HCT116 (cell line): ENCODE results near the gene UCKL1. TPM values are rescaled to one million over a fixed set of nuclear protein-coding genes. Genes with fewer than 3 reads are reported as not detected.

Experiments
- ATAC-seq: fragments of 200-7000 bp; cut with Tn5 transposase; 2 replicates; pipeline ENCODE4 v1.9.1; 2020; ENCODE audit warnings: mild to moderate bottlenecking, moderate library complexity
- BruUV-seq: library from RNA; stranded (reverse); fragments of 400-500 nt; replicated peaks from 2 replicates; lab custom pipeline; 2021; lab: Mats Ljungman, UMichigan
- CTCF ChIA-PET: fragments of 300-600 bp; sonication (Branson Sonifier 250); formaldehyde crosslinking; loops from one replicate; lab custom pipeline; 2021; ENCODE audit warnings: antibody characterized with exemption; lab: Charles Lee
- POLR2A ChIA-PET: fragments of 300-600, 350-600 bp; sonication (Branson Sonifier 250); formaldehyde crosslinking; loops from one replicate; lab custom pipeline; 2021; ENCODE audit warnings: antibody characterized with exemption; lab: Charles Lee
- RAD21 ChIA-PET, 2 experiments: fragments of 300-600 bp; sonication (Branson Sonifier 250); formaldehyde crosslinking; loops; one replicate each; lab custom pipeline; 2023; ENCODE audit warnings: low total read pairs in 2 of 2; ENCODE audit not compliant: uncharacterized antibody in 2 of 2, unreplicated experiment in 2 of 2, low non-redundant PET in 1 of 2; lab: Charles Lee
- DNase-seq: peaks from one replicate; pipeline ENCODE4 v3.0.0-alpha.2; 2010; ENCODE audit warnings: low read depth, low spot score
- H2AFZ ChIP-seq: fragments of 200-600 bp; shearing (Covaris generic), sonication (generic); 2 replicates; pipeline ENCODE4 v1.6.1; 2017; ENCODE audit warnings: low read depth, mixed run types, mixed read lengths, antibody characterized with exemption, low read length; ENCODE audit not compliant: poor library complexity, severe bottlenecking
- H3K27ac ChIP-seq: 2 replicates; pipeline ENCODE4 v1.5.1; 2012; ENCODE audit warnings: low read depth, low read length
- H3K27me3 ChIP-seq: fragments of 200-600 bp; sonication (generic); 2 replicates; pipeline ENCODE4 v1.6.1; 2016; ENCODE audit warnings: mixed run types, low read length, mixed read lengths; ENCODE audit not compliant: insufficient read depth
- H3K36me3 ChIP-seq, 2 experiments: fragments of 200-500 bp in 1 of 2; fragments of 200-600 bp in 1 of 2; sonication (Bioruptor generic) in 1 of 2; sonication (generic) in 1 of 2; 2 replicates each; pipeline versions ENCODE4 v1.5.1 to v1.6.1; 2014 to 2016; ENCODE audit warnings: low read length in 2 of 2, inconsistent platforms in 1 of 2, mixed read lengths in 1 of 2, mixed run types in 1 of 2; ENCODE audit not compliant: insufficient read depth in 2 of 2, control insufficient read depth in 1 of 2
- H3K4me1 ChIP-seq, 2 experiments: fragments of 200-600 bp in 1 of 2; sonication (generic) in 1 of 2; 2 replicates each; pipeline versions ENCODE4 v1.5.1 to v1.6.1; 2012 to 2017; ENCODE audit warnings: low read length in 2 of 2, inconsistent platforms in 1 of 2, mild to moderate bottlenecking in 1 of 2, mixed read lengths in 1 of 2, mixed run types in 1 of 2, moderate library complexity in 1 of 2; ENCODE audit not compliant: insufficient read depth in 2 of 2, control insufficient read depth in 1 of 2
- H3K4me2 ChIP-seq: fragments of 200-600 bp; sonication (generic); 2 replicates; pipeline ENCODE4 v1.6.1; 2017; ENCODE audit warnings: mixed run types, low read length, mixed read lengths
- H3K4me3 ChIP-seq, 2 experiments: fragments of 200-600 bp in 1 of 2; sonication (generic) in 1 of 2; replicated peaks in 1 of 2; 2 replicates each; pipeline ENCODE4 v1.5.1; 2011 to 2016; ENCODE audit warnings: low read length in 2 of 2, control low read depth in 1 of 2, low read depth in 1 of 2, mild to moderate bottlenecking in 1 of 2, mixed read lengths in 1 of 2, mixed run types in 1 of 2
- H3K79me2 ChIP-seq: fragments of 200-600 bp; sonication (generic); 2 replicates; pipeline ENCODE4 v1.6.1; 2017; ENCODE audit warnings: mild to moderate bottlenecking, mixed run types, low read length, moderate library complexity, mixed read lengths; ENCODE audit not compliant: insufficient read depth
- H3K9ac ChIP-seq: fragments of 200-600 bp; sonication (generic); 2 replicates; pipeline ENCODE4 v1.6.1; 2016; ENCODE audit warnings: low read length, mixed read lengths
- H3K9me2 ChIP-seq: fragments of 200-600 bp; sonication (generic), shearing (Covaris generic); 2 replicates; pipeline ENCODE4 v1.6.1; 2017; ENCODE audit warnings: mixed run types, mild to moderate bottlenecking, moderate library complexity; ENCODE audit not compliant: insufficient read depth
- H3K9me3 ChIP-seq, 2 experiments: fragments of 200-500 bp in 1 of 2; fragments of 200-600 bp in 1 of 2; sonication (Bioruptor generic) in 1 of 2; sonication (generic) in 1 of 2; 2 replicates each; pipeline ENCODE4 v1.6.1; 2014 to 2017; ENCODE audit warnings: low read length in 2 of 2, mixed read lengths in 2 of 2, inconsistent platforms in 1 of 2, low read depth in 1 of 2, mild to moderate bottlenecking in 1 of 2, mixed run types in 1 of 2, moderate library complexity in 1 of 2; ENCODE audit not compliant: control insufficient read depth in 1 of 2, insufficient read depth in 1 of 2
- H4K20me1 ChIP-seq: fragments of 200-600 bp; sonication (generic), shearing (Covaris generic); 2 replicates; pipeline ENCODE4 v1.6.1; 2017; ENCODE audit warnings: mixed run types, mild to moderate bottlenecking, moderate library complexity; ENCODE audit not compliant: insufficient read depth
- CBX3 ChIP-seq: IDR thresholded peaks from 2 replicates; pipeline ENCODE4 v1.6.1; 2012; ENCODE audit warnings: low read depth
- CTCF ChIP-seq, 3 experiments: fragments of 200-600 bp in 1 of 3; sonication (generic) in 1 of 3; IDR thresholded peaks in 2 of 3; conservative IDR thresholded peaks in 1 of 3; 2 replicates each; pipeline ENCODE4 v1.5.1; 2012 to 2017; ENCODE audit warnings: low read depth in 2 of 3, low read length in 2 of 3, antibody characterized with exemption in 1 of 3, borderline replicate concordance in 1 of 3, control low read depth in 1 of 3, mild to moderate bottlenecking in 1 of 3, mixed read lengths in 1 of 3, mixed run types in 1 of 3, moderate library complexity in 1 of 3; ENCODE audit not compliant: insufficient read depth in 1 of 3
- EGR1 ChIP-seq: IDR thresholded peaks from 2 replicates; pipeline ENCODE4 v1.6.1; 2012; ENCODE audit warnings: low read depth
- ELF1 ChIP-seq: IDR thresholded peaks from 2 replicates; pipeline ENCODE4 v1.6.1; 2012; ENCODE audit warnings: low read depth, borderline replicate concordance
- EZH2phosphoT487 ChIP-seq: fragments of 200-600 bp; IDR thresholded peaks from 2 replicates; pipeline ENCODE4 v1.6.1; 2018; ENCODE audit warnings: antibody characterized with exemption, borderline replicate concordance
- FOSL1 ChIP-seq: IDR thresholded peaks from 2 replicates; pipeline ENCODE4 v1.6.1; 2012; ENCODE audit warnings: low read depth
- JUND ChIP-seq: IDR thresholded peaks from 2 replicates; pipeline ENCODE4 v1.6.1; 2012
- POLR2A ChIP-seq: IDR thresholded peaks from 2 replicates; pipeline ENCODE4 v1.7.0; 2011; ENCODE audit warnings: borderline replicate concordance; ENCODE audit not compliant: insufficient read depth, insufficient read length; ENCODE audit errors: extremely low read depth
- POLR2AphosphoS5 ChIP-seq: IDR thresholded peaks from 2 replicates; pipeline ENCODE4 v1.6.1; 2011; ENCODE audit warnings: mild to moderate bottlenecking, low read depth, low read length, moderate library complexity
- RAD21 ChIP-seq: IDR thresholded peaks from 2 replicates; pipeline ENCODE4 v1.6.1; 2012; ENCODE audit warnings: low read depth, mild to moderate bottlenecking
- SIN3A ChIP-seq: IDR thresholded peaks from 2 replicates; pipeline ENCODE4 v1.6.1; 2012; ENCODE audit warnings: low read depth
- SP1 ChIP-seq: IDR thresholded peaks from 2 replicates; pipeline ENCODE4 v1.6.1; 2012; ENCODE audit warnings: low read depth
- SRF ChIP-seq: IDR thresholded peaks from 2 replicates; pipeline ENCODE4 v1.6.1; 2012; ENCODE audit warnings: low read depth
- YY1 ChIP-seq: IDR thresholded peaks from 2 replicates; pipeline ENCODE4 v1.6.1; 2011; ENCODE audit warnings: low read length, low read depth, moderate library complexity, mild to moderate bottlenecking; ENCODE audit not compliant: insufficient replicate concordance; ENCODE audit errors: extremely low read depth
- ZFX ChIP-seq: fragments of 450-650 bp; IDR thresholded peaks from 2 replicates; pipeline ENCODE4 v1.6.1; 2017
- ZNF274 ChIP-seq: fragments of 200-500 bp; sonication (Bioruptor generic); IDR thresholded peaks from 2 replicates; pipeline ENCODE4 v1.6.1; 2014; ENCODE audit warnings: mild to moderate bottlenecking, low read depth, low read length, inconsistent platforms
- intact Hi-C: fragments of 100-400 bp; cut with micrococcal nuclease; formaldehyde crosslinking; loops from 2 replicates; pipeline ENCODE4 v1.10.0; 2022
- total RNA-seq: library from RNA; stranded (reverse); gene quantifications from one replicate; pipeline ENCODE4 v1.2.1, GENCODE V29; 2021; ENCODE audit not compliant: unreplicated experiment
- TF ChIP-seq, protein P1 (sequence below): IDR thresholded peaks from 2 replicates; pipeline ENCODE4 v1.6.1; 2012
- TF ChIP-seq, protein P2 (sequence below): IDR thresholded peaks from 2 replicates; pipeline ENCODE4 v1.6.1; 2012; ENCODE audit warnings: low read depth
- TF ChIP-seq, protein P3 (sequence below): IDR thresholded peaks from 2 replicates; pipeline ENCODE4 v1.6.1; 2011; ENCODE audit warnings: mild to moderate bottlenecking, low read length, moderate library complexity; ENCODE audit not compliant: insufficient replicate concordance; ENCODE audit errors: extremely low read depth
- TF ChIP-seq, protein P4 (sequence below): IDR thresholded peaks from 2 replicates; pipeline ENCODE4 v1.6.1; 2012

Gene UCKL1
- total RNA-seq, 1 experiment from 2014 or later = 54.2 TPM

DNA sequence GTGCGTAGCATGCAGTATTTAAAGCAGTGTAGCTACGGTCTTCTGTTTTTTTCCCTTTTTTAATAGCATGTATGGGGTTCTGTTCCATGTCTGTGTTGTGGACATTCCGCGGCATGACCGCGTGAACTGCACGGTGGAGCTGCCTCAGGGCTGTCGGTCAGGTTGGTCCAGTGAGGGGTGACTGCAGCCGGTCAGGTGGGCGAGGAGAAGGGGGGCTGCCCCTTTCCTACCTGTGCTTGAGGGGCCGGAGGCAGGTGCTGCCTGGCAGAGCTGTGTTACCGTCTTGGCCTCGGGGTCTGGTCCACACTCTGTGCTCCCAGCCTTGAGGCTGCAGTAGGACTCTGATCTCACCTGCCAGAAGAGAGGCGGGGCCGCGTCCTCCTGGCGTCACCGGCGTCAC is 24.5 kb downstream of the UCKL1 start:
- POLR2A ChIA-PET = no interaction called here
- H3K27ac ChIP-seq = no peak overlapping the region
- ATAC-seq = no peak
- H3K9me2 ChIP-seq = no peaks in the 10 kb centered on the region
- peaks cover 22% of the 10 kb centered on the region for H3K79me2 ChIP-seq
- no peak overlapping the region for H3K4me2 ChIP-seq
- BruUV-seq = no TSS peak
- no peak for TF ChIP-seq ELF1
- no peak for TF ChIP-seq ZNF274
- no peak for TF ChIP-seq POLR2A
- no peak for TF ChIP-seq CTCF (IDR thresholded peaks at IDR 0.05 in 2 of 3, conservative IDR thresholded peaks at IDR 0.05 in 1 of 3; ENCODE audit: borderline replicate concordance in 1 of 3, insufficient read depth in 1 of 3, low read depth in 2 of 3, low read length in 2 of 3)
- no peak for TF ChIP-seq JUND
- TF ChIP-seq, protein P1, sequence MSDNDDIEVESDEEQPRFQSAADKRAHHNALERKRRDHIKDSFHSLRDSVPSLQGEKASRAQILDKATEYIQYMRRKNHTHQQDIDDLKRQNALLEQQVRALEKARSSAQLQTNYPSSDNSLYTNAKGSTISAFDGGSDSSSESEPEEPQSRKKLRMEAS = no peak
- TF ChIP-seq FOSL1 = no peak
- TF ChIP-seq SIN3A = no peak
- TF ChIP-seq, protein P2, sequence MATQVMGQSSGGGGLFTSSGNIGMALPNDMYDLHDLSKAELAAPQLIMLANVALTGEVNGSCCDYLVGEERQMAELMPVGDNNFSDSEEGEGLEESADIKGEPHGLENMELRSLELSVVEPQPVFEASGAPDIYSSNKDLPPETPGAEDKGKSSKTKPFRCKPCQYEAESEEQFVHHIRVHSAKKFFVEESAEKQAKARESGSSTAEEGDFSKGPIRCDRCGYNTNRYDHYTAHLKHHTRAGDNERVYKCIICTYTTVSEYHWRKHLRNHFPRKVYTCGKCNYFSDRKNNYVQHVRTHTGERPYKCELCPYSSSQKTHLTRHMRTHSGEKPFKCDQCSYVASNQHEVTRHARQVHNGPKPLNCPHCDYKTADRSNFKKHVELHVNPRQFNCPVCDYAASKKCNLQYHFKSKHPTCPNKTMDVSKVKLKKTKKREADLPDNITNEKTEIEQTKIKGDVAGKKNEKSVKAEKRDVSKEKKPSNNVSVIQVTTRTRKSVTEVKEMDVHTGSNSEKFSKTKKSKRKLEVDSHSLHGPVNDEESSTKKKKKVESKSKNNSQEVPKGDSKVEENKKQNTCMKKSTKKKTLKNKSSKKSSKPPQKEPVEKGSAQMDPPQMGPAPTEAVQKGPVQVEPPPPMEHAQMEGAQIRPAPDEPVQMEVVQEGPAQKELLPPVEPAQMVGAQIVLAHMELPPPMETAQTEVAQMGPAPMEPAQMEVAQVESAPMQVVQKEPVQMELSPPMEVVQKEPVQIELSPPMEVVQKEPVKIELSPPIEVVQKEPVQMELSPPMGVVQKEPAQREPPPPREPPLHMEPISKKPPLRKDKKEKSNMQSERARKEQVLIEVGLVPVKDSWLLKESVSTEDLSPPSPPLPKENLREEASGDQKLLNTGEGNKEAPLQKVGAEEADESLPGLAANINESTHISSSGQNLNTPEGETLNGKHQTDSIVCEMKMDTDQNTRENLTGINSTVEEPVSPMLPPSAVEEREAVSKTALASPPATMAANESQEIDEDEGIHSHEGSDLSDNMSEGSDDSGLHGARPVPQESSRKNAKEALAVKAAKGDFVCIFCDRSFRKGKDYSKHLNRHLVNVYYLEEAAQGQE = no peak
- TF ChIP-seq ZFX = no peak
- TF ChIP-seq EGR1 = no peak
- no peak for TF ChIP-seq EZH2phosphoT487
- no peak for TF ChIP-seq CBX3
- TF ChIP-seq, protein P3, sequence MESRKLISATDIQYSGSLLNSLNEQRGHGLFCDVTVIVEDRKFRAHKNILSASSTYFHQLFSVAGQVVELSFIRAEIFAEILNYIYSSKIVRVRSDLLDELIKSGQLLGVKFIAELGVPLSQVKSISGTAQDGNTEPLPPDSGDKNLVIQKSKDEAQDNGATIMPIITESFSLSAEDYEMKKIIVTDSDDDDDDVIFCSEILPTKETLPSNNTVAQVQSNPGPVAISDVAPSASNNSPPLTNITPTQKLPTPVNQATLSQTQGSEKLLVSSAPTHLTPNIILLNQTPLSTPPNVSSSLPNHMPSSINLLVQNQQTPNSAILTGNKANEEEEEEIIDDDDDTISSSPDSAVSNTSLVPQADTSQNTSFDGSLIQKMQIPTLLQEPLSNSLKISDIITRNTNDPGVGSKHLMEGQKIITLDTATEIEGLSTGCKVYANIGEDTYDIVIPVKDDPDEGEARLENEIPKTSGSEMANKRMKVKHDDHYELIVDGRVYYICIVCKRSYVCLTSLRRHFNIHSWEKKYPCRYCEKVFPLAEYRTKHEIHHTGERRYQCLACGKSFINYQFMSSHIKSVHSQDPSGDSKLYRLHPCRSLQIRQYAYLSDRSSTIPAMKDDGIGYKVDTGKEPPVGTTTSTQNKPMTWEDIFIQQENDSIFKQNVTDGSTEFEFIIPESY = no peak
- no peak for TF ChIP-seq YY1
- no peak for TF ChIP-seq POLR2AphosphoS5
- TF ChIP-seq SP1 = no peak
- TF ChIP-seq RAD21 = no peak
- TF ChIP-seq, protein P4, sequence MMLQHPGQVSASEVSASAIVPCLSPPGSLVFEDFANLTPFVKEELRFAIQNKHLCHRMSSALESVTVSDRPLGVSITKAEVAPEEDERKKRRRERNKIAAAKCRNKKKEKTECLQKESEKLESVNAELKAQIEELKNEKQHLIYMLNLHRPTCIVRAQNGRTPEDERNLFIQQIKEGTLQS = no peak
- TF ChIP-seq SRF = no peak
- H4K20me1 ChIP-seq = no peaks in the 10 kb centered on the region
- CTCF ChIA-PET = no interaction called here
- DNase-seq = no peak
- intact Hi-C loops = no loop called here
- H3K9me3 ChIP-seq = no peaks in the 10 kb centered on the region
- no peak overlapping the region for H3K4me3 ChIP-seq
- RAD21 ChIA-PET = no interaction called here
- no peak overlapping the region for H3K9ac ChIP-seq
- H3K4me1 ChIP-seq = no peaks in the 10 kb centered on the region
- H2AFZ ChIP-seq = no peak overlapping the region
- peaks cover 31 to 34% of the 10 kb centered on the region in 2 experiments for H3K36me3 ChIP-seq
- no peaks in the 10 kb centered on the region for H3K27me3 ChIP-seq
